Testis (tissue), 2 donors: ENCODE data around the gene SNPH.

Source experiments
- POLR2A ChIP-seq: fragments of 450-650 bp; IDR thresholded peaks from one replicate; pipeline ENCODE4 v1.6.1; 2017; ENCODE audit warnings: antibody characterized with exemption, mild to moderate bottlenecking, moderate library complexity
- TF ChIP-seq, protein P1 (sequence below), 3 experiments: fragments of 450-650 bp in 2 of 3; fragments of 200-600 bp in 1 of 3; sonication (generic) in 1 of 3; IDR thresholded peaks; one replicate each; pipeline ENCODE4 v1.5.1; 2016 to 2019; ENCODE audit warnings: antibody characterized with exemption in 3 of 3, mild to moderate bottlenecking in 2 of 3, moderate library complexity in 1 of 3

GRCh38 chr20:1265226-1265915, 723 bp upstream of the SNPH start:
- TF ChIP-seq, protein P1, sequence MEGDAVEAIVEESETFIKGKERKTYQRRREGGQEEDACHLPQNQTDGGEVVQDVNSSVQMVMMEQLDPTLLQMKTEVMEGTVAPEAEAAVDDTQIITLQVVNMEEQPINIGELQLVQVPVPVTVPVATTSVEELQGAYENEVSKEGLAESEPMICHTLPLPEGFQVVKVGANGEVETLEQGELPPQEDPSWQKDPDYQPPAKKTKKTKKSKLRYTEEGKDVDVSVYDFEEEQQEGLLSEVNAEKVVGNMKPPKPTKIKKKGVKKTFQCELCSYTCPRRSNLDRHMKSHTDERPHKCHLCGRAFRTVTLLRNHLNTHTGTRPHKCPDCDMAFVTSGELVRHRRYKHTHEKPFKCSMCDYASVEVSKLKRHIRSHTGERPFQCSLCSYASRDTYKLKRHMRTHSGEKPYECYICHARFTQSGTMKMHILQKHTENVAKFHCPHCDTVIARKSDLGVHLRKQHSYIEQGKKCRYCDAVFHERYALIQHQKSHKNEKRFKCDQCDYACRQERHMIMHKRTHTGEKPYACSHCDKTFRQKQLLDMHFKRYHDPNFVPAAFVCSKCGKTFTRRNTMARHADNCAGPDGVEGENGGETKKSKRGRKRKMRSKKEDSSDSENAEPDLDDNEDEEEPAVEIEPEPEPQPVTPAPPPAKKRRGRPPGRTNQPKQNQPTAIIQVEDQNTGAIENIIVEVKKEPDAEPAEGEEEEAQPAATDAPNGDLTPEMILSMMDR (IDR thresholded peaks at IDR 0.05) = no peak
- TF ChIP-seq POLR2A = no peak
